Activated CD8-positive, alpha-beta memory T cell treated with anti-CD3 and anti-CD28 coated beads, Interleukin-2, amount 50 U/mL, for 24 hours (primary cell): Measurements from ENCODE around the gene TRIM50.
"Not testable (repeated sequence)": the region's sequence is repeated elsewhere in the genome, so short reads cannot be mapped to it uniquely, and the experiment has no call there.

ENCODE experiments used
- DNase-seq: peaks from one replicate; pipeline ENCODE4 v3.0.0-alpha.2; 2020; ENCODE audit errors: extremely low read depth

The TRIM50 gene

DNA sequence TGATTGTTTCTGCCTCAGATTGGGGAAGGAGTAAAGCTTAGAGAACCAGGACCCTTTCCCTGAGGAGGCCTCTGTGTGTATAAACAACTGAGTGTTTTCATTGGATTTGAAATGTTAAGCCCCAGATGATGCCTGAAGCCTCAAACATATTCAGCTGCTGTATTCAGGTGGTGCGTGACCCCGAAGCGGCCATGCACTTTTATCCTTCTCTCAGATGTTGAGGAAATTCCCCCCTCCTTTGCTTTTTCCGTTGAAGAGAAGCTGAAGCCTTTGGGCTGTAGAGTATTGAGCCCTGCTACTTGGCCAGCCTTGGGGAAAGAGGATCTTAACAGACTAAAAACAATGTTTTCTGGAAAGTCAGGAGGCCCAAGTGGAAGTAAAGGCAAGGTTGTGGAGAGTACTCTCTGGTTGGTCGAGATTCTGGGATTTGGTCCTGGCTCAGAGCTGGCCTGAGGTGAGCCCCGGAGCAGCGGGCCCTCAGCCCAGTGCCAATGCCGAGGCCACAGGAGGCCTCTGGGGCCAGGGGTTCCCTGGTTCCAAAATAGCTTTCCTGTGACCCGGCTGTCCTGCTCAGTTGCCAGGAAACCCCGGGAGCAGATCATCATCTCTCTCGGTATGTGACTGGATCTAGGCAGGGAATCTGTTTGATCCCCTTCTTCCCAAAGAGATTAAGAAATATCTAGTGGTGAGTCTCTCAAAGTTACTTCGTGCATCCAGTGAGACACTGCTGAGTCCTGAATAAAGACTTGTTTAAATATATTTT is 22.6 kb upstream of the TRIM50 start:
- DNase-seq: no peak

- no peak for DNase-seq
Observed at GRCh38 chr7:73349763-73350162, 21.9 kb upstream of the TRIM50 start.

- DNase-seq: no peak
Observed at GRCh38 chr7:73345951-73346350, 18.1 kb upstream of the TRIM50 start.

- DNase-seq: no peak
Observed at GRCh38 chr7:73345538-73345937, 17.7 kb upstream of the TRIM50 start.

DNA sequence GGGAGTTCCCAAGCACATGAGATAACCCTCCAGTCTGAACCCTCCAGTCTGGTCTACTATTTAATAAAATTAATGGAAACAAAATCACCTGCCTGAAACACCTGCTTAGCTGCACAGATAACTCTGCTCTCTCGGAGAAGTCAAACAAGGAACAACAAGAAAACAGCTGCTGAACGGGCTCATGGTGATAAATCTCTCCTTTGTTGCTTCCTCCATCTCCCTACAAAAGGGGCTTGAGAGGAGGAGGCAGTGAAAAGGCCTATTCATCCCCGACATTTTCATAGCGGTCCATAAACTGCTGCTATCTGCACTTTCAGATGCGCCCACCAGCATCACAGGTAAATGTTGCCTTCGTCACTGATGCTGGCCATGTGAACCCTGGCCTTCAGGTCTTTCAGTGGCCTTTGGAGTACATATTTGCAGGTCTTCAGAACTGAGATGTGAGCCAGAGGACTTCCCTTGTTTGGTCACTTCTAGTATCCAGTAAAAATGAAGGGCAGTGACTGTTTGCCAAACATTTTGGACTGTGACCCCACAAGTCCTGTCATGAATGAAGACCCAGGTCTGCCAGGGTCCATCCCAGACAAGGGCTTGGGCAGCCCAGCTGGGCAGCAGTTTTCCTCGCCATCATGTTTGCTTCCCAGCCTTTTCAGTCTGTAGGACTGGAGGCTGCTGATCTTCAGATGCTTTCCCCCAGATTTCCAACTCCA is 15.9 kb upstream of the TRIM50 start:
- no peak for DNase-seq

GRCh38 chr7:73342645-73343044 is 14.8 kb upstream of the TRIM50 start:
- DNase-seq: no peak

DNA sequence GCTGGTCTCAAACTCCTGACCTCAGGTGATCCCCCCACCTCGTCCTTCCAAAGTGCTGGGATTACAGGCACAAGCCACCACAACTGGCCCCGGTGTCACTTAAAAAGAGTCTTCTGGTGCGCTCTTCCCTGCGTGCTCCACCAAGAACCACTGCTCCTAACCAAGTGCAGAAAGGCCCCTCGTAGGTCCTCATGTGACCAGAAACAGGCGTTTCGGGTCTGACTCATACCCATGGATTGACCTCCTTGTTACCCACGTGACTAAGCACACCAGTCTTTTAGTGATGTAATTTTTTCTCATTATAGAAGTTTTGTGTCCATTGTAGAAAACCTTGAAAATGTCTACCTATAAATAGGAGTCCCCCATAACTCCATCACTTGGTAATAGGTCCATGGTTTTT is 14.0 kb upstream of the TRIM50 start:
- no peak for DNase-seq

GRCh38 chr7:73340514-73340913 is 12.6 kb upstream of the TRIM50 start:
- no peak for DNase-seq

- DNase-seq: no peak
Observed at GRCh38 chr7:73338321-73338720, 10.4 kb upstream of the TRIM50 start.

- no peak for DNase-seq
Observed at GRCh38 chr7:73332447-73332846, 4.6 kb upstream of the TRIM50 start.

DNA sequence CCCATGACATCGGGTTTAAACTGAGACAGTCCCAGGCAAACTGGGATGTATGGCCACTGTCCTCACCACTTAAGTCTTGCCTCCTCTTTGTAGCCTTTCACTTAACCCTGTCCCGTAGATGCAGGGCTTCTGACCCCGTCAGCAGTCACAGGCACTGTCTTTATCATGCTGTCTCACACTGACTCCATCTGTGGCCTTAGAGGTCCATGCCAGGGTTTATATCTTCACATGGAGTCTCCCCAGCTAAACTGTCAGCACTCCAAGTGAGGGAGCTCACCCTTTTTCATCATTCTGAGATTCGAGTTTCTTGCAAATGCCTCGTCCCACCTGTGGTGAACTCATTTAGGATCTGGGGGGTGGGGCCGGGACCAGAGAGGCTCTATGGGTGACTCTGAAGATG is 2.9 kb upstream of the TRIM50 start:
- no peak for DNase-seq

GRCh38 chr7:73329861-73330581 is 2.1 kb upstream of the TRIM50 start:
- DNase-seq: no peak

GRCh38 chr7:73328696-73329095 is 814 bp upstream of the TRIM50 start:
- no peak for DNase-seq

- not testable (repeated sequence) for DNase-seq
Observed at GRCh38 chr7:73327449-73327848, 433 bp downstream of the TRIM50 start.

GRCh38 chr7:73325424-73325823 is 2.5 kb downstream of the TRIM50 start:
- not testable (repeated sequence) for DNase-seq

DNA sequence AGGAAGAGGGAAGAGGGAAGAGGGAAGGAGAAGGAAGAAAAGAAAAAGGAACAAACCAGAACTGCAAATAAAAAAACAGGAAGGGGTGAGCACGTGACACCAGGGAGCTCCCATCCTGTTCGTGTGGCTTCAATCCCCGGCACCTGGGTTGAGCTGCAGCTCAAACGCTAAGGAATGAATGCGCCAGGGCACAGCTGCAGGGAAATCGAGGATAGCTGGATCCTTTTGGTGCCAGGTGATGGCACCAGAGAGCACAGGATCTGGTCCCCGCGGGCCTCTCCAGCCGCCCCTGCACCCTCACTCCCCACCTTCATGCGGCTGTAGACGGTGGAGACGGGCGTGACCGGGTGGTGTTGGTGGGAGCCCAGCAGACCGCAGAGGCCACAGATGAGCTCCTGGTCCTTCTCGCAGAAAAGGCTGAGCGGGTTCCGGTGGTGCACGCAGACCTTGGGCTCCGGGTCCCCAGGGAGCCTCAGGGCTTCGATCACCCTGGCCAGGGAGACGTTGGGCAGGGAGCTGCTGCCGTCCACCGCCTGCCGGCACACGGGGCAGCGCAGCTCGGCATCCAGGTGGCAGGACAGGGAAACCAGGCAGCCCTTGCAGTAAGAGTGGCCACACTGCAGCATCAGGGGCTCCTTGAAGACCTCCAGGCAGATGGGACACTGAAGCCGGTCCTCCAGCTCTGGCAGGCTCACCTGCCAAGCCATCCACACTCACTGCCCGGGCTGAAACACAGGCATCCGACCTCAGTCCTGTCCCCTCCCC is 3.6 kb downstream of the TRIM50 start:
- peak; percentile 9 for DNase-seq

- not testable (repeated sequence) for DNase-seq
Observed at GRCh38 chr7:73323434-73324080, 4.3 kb downstream of the TRIM50 start.

- DNase-seq: not testable (repeated sequence)
Observed at GRCh38 chr7:73320009-73320408, 7.9 kb downstream of the TRIM50 start.

DNA sequence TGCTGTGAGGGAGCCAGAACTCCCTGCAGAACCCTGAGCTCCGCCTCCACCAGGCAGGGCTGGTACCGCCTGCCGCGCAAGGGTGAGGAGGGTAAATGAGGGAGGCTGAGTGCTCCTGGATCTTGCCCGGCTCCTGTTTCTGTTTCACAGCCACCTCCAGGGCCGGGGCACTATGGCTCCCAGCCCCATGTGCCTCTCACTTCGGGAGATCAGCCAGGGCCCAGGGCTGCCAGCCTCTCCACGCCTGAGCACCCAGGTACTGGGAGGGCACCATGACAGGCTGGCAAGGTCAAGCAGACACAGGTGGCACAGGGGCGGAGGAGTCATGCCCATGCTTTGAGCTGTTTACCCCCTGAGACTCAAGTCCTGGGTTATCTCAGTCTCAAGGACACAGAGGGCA is 8.3 kb downstream of the TRIM50 start:
- DNase-seq: not testable (repeated sequence)

GRCh38 chr7:73318656-73319204 is 9.2 kb downstream of the TRIM50 start:
- not testable (repeated sequence) for DNase-seq

DNA sequence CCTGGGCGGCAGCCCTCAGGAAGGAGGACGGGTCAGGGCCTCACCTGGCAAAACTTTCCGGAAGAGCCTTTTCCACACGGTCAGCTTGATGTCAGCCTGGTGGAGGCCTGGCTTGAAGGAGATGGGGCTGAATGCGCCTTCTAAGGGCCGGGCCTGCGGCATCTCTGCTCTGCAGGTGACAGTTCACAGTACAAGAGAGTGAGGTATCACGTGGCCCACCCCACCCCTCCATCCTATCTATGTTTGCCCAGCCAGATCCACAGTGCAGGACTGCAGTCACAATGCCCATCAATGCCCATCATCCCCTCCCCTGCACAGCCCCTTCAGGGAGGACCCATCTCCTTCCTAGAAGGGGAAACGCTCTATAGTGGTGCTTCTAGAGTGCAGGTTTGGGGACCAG is 11.4 kb downstream of the TRIM50 start:
- DNase-seq: no peak
